Choroid plexus epithelial cell (primary cell): ENCODE measurements around the gene PRLR.
A peak's percentile ranks its signal among the peaks of the same experiment; 100 is the strongest.
"Not testable (repeated sequence)": the region's sequence is repeated elsewhere in the genome, so short reads cannot be mapped to it uniquely, and the experiment has no call there.

ENCODE experiments used
- DNase-seq: peaks from one replicate; pipeline ENCODE4 v3.0.0-alpha.2; 2010; ENCODE audit warnings: low read depth
- H3K4me3 ChIP-seq: 2 replicates; pipeline ENCODE4 v1.5.1; 2011; ENCODE audit warnings: low read depth, mild to moderate bottlenecking, control low read depth, low read length, moderate library complexity
- CTCF ChIP-seq: conservative IDR thresholded peaks from 2 replicates; pipeline ENCODE4 v1.5.1; 2011; ENCODE audit warnings: low read depth, mild to moderate bottlenecking, control low read depth, inconsistent platforms, low read length, moderate library complexity

The PRLR gene

GRCh38 chr5:35124932-35125331, 105.4 kb downstream of the PRLR start:
- H3K4me3 ChIP-seq = no peak overlapping the region
- no peak for TF ChIP-seq CTCF
- DNase-seq = no peak

GRCh38 chr5:35122819-35123218, 107.5 kb downstream of the PRLR start:
- no peak for TF ChIP-seq CTCF
- no peak for DNase-seq
- no peak overlapping the region for H3K4me3 ChIP-seq

- no peak overlapping the region for H3K4me3 ChIP-seq
- peak; percentile 44 for DNase-seq
Measured at GRCh38 chr5:35120715-35121114, 109.6 kb downstream of the PRLR start.

GRCh38 chr5:35117967-35118366, 112.3 kb downstream of the PRLR start:
- no peak overlapping the region for H3K4me3 ChIP-seq
- peak; percentile 85 for DNase-seq

More at GRCh38 chr5:35120715-35121114, 109.6 kb downstream of the PRLR start:
- TF ChIP-seq CTCF = no peak

GRCh38 chr5:35115920-35116319, 114.4 kb downstream of the PRLR start:
- DNase-seq = peak; percentile 30
- no peak overlapping the region for H3K4me3 ChIP-seq
- no peak for TF ChIP-seq CTCF

More at GRCh38 chr5:35117967-35118366, 112.3 kb downstream of the PRLR start:
- no peak for TF ChIP-seq CTCF

- TF ChIP-seq CTCF = no peak
- no peak overlapping the region for H3K4me3 ChIP-seq
- no peak for DNase-seq
Measured at GRCh38 chr5:35114698-35115097, 115.6 kb downstream of the PRLR start.

GRCh38 chr5:35112300-35112699, 118.0 kb downstream of the PRLR start:
- DNase-seq = no peak
- no peak for TF ChIP-seq CTCF
- H3K4me3 ChIP-seq = no peak overlapping the region

- not testable (repeated sequence) for DNase-seq
Measured at GRCh38 chr5:35104550-35104949, 125.7 kb downstream of the PRLR start.

More at GRCh38 chr5:35104550-35104949, 125.7 kb downstream of the PRLR start:
- H3K4me3 ChIP-seq = not testable (repeated sequence)
